HG02885 (cell line): ENCODE results near the gene ANGEL1.

Experiments
- ATAC-seq: cut with Tn5 transposase; IDR thresholded peaks from one replicate; pipeline ENCODE4 v1.9.1; 2021; ENCODE audit warnings: mild to moderate bottlenecking; ENCODE audit not compliant: unreplicated experiment, poor library complexity

Gene ANGEL1

GRCh38 chr14:76820700-76821099 is 8.0 kb upstream of the ANGEL1 start:
- ATAC-seq = no peak

- ATAC-seq = no peak
Observed at GRCh38 chr14:76814726-76815645, 2.3 kb upstream of the ANGEL1 start.

GRCh38 chr14:76812093-76812421 is 625 bp downstream of the ANGEL1 start:
- no peak for ATAC-seq

GRCh38 chr14:76811561-76811960 is 1.1 kb downstream of the ANGEL1 start:
- no peak for ATAC-seq

GRCh38 chr14:76810953-76811400 is 1.7 kb downstream of the ANGEL1 start:
- no peak for ATAC-seq

- no peak for ATAC-seq
Observed at GRCh38 chr14:76810525-76810924, 2.2 kb downstream of the ANGEL1 start.

GRCh38 chr14:76808990-76809389 is 3.7 kb downstream of the ANGEL1 start:
- no peak for ATAC-seq

GRCh38 chr14:76808011-76808410 is 4.7 kb downstream of the ANGEL1 start:
- no peak for ATAC-seq

- no peak for ATAC-seq
Observed at GRCh38 chr14:76806446-76806845, 6.2 kb downstream of the ANGEL1 start.

- ATAC-seq = no peak
Observed at GRCh38 chr14:76793956-76794355, 18.7 kb downstream of the ANGEL1 start.

- ATAC-seq = no peak
Observed at GRCh38 chr14:76793324-76793723, 19.4 kb downstream of the ANGEL1 start.

- no peak for ATAC-seq
Observed at GRCh38 chr14:76792422-76792821, 20.3 kb downstream of the ANGEL1 start.

GRCh38 chr14:76786601-76787000 is 26.1 kb downstream of the ANGEL1 start:
- ATAC-seq = no peak

GRCh38 chr14:76784881-76785280 is 27.8 kb downstream of the ANGEL1 start:
- ATAC-seq = peak; percentile 69

- ATAC-seq = no peak
Observed at GRCh38 chr14:76784266-76784874, 28.3 kb downstream of the ANGEL1 start.

GRCh38 chr14:76782885-76783566 is 29.7 kb downstream of the ANGEL1 start:
- no peak for ATAC-seq

- ATAC-seq = no peak
Observed at GRCh38 chr14:76782115-76782884, 30.4 kb downstream of the ANGEL1 start.

GRCh38 chr14:76781648-76782051 is 31.0 kb downstream of the ANGEL1 start:
- no peak for ATAC-seq

GRCh38 chr14:76780875-76781647 is 31.6 kb downstream of the ANGEL1 start:
- no peak for ATAC-seq

- ATAC-seq = no peak
Observed at GRCh38 chr14:76780360-76780759, 32.3 kb downstream of the ANGEL1 start.
